Lower lobe of right lung (tissue), 2 donors: Measurements from ENCODE around the gene SGTA. TPM values are rescaled to one million over a fixed set of nuclear protein-coding genes. Genes with fewer than 3 reads are reported as not detected.

Source experiments
- ATAC-seq, 2 donors: fragments of 200-7000 bp; cut with Tn5 transposase; one replicate each; pipeline ENCODE4 v1.9.1; 2020 to 2022; ENCODE audit warnings: mild to moderate bottlenecking in 2 of 2, moderate library complexity in 2 of 2
- DNase-seq: peaks from one replicate; pipeline ENCODE4 v3.0.0-alpha.2; 2020
- H3K27ac ChIP-seq: fragments of 200-600 bp; one replicate; pipeline ENCODE4 v1.8.0; 2022
- H3K27me3 ChIP-seq: fragments of 200-600 bp; one replicate; pipeline ENCODE4 v1.8.0; 2022; ENCODE audit warnings: low read depth
- H3K36me3 ChIP-seq: fragments of 200-600 bp; one replicate; pipeline ENCODE4 v1.8.0; 2022; ENCODE audit warnings: mild to moderate bottlenecking
- H3K4me1 ChIP-seq: fragments of 200-600 bp; one replicate; pipeline ENCODE4 v1.8.0; 2022
- H3K4me3 ChIP-seq: fragments of 200-600 bp; one replicate; pipeline ENCODE4 v1.8.0; 2022; ENCODE audit warnings: mild to moderate bottlenecking
- H3K9me3 ChIP-seq: fragments of 200-600 bp; one replicate; pipeline ENCODE4 v1.8.0; 2022
- intact Hi-C: fragments of 100-400 bp; cut with DNase I; formaldehyde crosslinking; loops from one replicate; pipeline ENCODE4 v1.11.0; 2022
- total RNA-seq: library from RNA; stranded (reverse); fragmentation: NEBNext Ultra II Directional; extraction: Animal tissue kit (Norgen Biotek cat#: 25700); gene quantifications from one replicate; pipeline ENCODE4 v1.2.1, GENCODE V29; 2021
- TF ChIP-seq, protein P1 (sequence below): fragments of 200-600 bp; IDR thresholded peaks from one replicate; pipeline ENCODE4 v1.8.0; 2022; ENCODE audit warnings: antibody characterized with exemption, mild to moderate bottlenecking
- donor health status: DM: no; HTN: yes; CAD: no; lungs with severe emphysema.

SGTA gene
- total RNA-seq, 1 donor from 2014 or later = 41.6 TPM

GRCh38 chr19:2815191-2815614 is 32.1 kb upstream of the SGTA start:
- TF ChIP-seq, protein P1, sequence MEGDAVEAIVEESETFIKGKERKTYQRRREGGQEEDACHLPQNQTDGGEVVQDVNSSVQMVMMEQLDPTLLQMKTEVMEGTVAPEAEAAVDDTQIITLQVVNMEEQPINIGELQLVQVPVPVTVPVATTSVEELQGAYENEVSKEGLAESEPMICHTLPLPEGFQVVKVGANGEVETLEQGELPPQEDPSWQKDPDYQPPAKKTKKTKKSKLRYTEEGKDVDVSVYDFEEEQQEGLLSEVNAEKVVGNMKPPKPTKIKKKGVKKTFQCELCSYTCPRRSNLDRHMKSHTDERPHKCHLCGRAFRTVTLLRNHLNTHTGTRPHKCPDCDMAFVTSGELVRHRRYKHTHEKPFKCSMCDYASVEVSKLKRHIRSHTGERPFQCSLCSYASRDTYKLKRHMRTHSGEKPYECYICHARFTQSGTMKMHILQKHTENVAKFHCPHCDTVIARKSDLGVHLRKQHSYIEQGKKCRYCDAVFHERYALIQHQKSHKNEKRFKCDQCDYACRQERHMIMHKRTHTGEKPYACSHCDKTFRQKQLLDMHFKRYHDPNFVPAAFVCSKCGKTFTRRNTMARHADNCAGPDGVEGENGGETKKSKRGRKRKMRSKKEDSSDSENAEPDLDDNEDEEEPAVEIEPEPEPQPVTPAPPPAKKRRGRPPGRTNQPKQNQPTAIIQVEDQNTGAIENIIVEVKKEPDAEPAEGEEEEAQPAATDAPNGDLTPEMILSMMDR = no peak
- Histone ChIP-seq H3K27me3 (no peaks in the 10 kb centered on the region), H3K27ac (no peak overlapping the region), H3K36me3 (peaks cover 16% of the 10 kb centered on the region), H3K4me3 (no peak overlapping the region), H3K9me3 (no peaks in the 10 kb centered on the region), H3K4me1 (peaks cover 6% of the 10 kb centered on the region)
- intact Hi-C loops = no loop called here
- no peak for DNase-seq
- ATAC-seq = no peak

DNA sequence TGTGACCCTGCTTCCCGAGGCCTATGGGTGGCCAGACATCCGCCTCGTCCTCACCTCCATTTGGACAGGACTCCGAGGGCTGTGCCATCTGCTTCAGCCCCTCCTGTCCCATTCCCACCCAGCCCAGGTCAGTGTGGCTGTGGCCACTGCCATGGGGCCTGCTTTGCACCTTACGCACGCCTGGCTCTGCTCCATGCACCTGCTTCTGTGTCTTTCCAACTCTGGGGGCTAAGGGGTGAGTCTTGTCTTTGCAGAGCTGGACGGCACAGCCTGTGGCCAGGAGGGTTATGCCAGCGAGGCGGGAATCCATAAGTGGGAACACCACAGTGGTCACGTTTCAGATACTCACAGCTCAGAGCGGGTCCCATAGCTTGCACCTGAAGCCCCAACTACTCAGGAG is 31.4 kb upstream of the SGTA start:
- H3K9me3 ChIP-seq = no peaks in the 10 kb centered on the region
- peaks cover 22% of the 10 kb centered on the region for H3K36me3 ChIP-seq
- DNase-seq (no peak), ATAC-seq (no peak)
- no peak overlapping the region for H3K27ac ChIP-seq
- no peaks in the 10 kb centered on the region for H3K27me3 ChIP-seq
- intact Hi-C loops = no loop called here
- TF ChIP-seq, protein P1 = no peak
- H3K4me1 ChIP-seq = peaks cover 4% of the 10 kb centered on the region
- H3K4me3 ChIP-seq = no peak overlapping the region

DNA sequence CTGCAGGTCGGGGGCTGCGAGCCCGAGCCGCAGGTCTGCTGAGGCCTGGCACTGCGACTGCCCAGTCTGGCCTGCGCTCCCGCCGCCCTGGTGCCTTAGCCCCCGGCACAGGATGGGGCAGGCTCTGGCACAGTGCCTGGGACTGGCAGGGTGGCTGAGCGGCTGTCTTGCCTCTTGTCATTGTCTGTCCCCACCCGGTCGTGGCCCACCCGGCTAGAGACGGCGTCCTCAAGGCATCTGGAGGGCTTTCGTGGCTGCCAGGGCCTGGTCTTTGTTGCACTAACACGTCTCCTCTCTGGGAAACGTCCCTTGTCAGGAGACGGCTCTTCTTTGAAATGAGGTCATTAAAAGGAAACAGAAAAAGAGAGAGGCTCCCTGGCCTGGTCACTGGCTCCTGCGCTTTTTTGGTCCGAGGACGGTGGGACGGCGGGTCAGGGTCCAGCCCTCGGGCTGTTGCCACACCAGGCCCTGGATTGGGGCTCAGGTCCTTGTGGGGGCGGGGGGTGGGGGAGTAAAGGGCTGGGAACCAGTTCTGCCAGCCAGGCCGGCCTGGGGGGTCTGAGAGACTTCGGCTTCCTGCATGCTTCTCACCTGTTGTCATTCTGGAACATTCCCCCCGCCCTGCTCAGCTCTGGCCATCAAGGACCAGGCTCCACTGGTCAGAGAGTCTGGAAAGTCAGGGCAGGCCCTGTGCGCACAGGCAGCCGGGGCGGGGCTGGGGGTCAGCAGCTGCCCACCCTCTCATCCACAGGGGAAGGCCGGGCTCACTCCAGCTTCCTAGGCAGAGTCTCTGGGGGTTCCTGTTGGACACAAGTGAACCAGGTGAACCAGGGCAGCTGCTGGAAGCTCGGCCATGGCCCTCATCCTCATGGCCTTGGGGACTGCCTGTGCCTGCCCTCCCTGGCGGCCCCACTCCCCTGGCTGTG is 30.4 kb upstream of the SGTA start:
- ATAC-seq (no peak), DNase-seq (no peak)
- H3K9me3 ChIP-seq = no peaks in the 10 kb centered on the region
- no peak overlapping the region for H3K27ac ChIP-seq
- intact Hi-C loops = no loop called here
- H3K4me3 ChIP-seq = no peak overlapping the region
- peaks cover 31% of the 10 kb centered on the region for H3K36me3 ChIP-seq
- TF ChIP-seq, protein P1 = no peak
- no peaks in the 10 kb centered on the region for H3K27me3 ChIP-seq
- H3K4me1 ChIP-seq = no peaks in the 10 kb centered on the region

- no peaks in the 10 kb centered on the region for H3K27me3 ChIP-seq
- H3K27ac ChIP-seq = no peak overlapping the region
- intact Hi-C loops = no loop called here
- ATAC-seq = no peak
- TF ChIP-seq, protein P1 = no peak
- DNase-seq = no peak
- peaks cover 40% of the 10 kb centered on the region for H3K36me3 ChIP-seq
- no peak overlapping the region for H3K4me3 ChIP-seq
- H3K9me3 ChIP-seq = no peaks in the 10 kb centered on the region
- H3K4me1 ChIP-seq = no peaks in the 10 kb centered on the region
These were observed 29.6 kb upstream of the SGTA start for GRCh38 chr19:2812414-2813234.

- peaks cover 47% of the 10 kb centered on the region for H3K36me3 ChIP-seq
- DNase-seq = no peak
- no peak overlapping the region for H3K4me3 ChIP-seq
- no peak for ATAC-seq
- H3K4me1 ChIP-seq = no peaks in the 10 kb centered on the region
- H3K27me3 ChIP-seq = no peaks in the 10 kb centered on the region
- H3K27ac ChIP-seq = no peak overlapping the region
- H3K9me3 ChIP-seq = no peaks in the 10 kb centered on the region
- TF ChIP-seq, protein P1 = no peak
- intact Hi-C loops = no loop called here
These were observed 28.8 kb upstream of the SGTA start for GRCh38 chr19:2811735-2812413.
